Endothelial cell of umbilical vein (primary cell): ENCODE measurements around the gene BCAR3.

Source experiments
- CTCF ChIP-seq, 2 donors: IDR thresholded peaks; 1 replicate in 1 of 2; 2 replicates in 1 of 2; pipeline ENCODE4 v1.5.1; 2011; ENCODE audit warnings: low read length in 2 of 2, mild to moderate bottlenecking in 2 of 2, moderate library complexity in 2 of 2, control low read depth in 1 of 2, inconsistent platforms in 1 of 2, low read depth in 1 of 2; ENCODE audit not compliant: insufficient read depth in 1 of 2; ENCODE audit errors: extremely low read depth in 1 of 2
- EZH2 ChIP-seq: IDR thresholded peaks from 2 replicates; pipeline ENCODE4 v1.6.1; 2012; ENCODE audit warnings: borderline replicate concordance, low read depth, mild to moderate bottlenecking, moderate library complexity, low read length, inconsistent platforms; ENCODE audit not compliant: severe bottlenecking
- FOS ChIP-seq: IDR thresholded peaks from 2 replicates; pipeline ENCODE4 v1.6.1; 2011; ENCODE audit warnings: mild to moderate bottlenecking, low read length, moderate library complexity, borderline replicate concordance; ENCODE audit not compliant: insufficient read depth
- GATA2 ChIP-seq: IDR thresholded peaks from 2 replicates; pipeline ENCODE4 v1.7.0; 2011; ENCODE audit warnings: low read depth, mild to moderate bottlenecking, moderate library complexity, mixed read lengths, low read length; ENCODE audit not compliant: insufficient read length, insufficient read depth
- JUN ChIP-seq: IDR thresholded peaks from 2 replicates; pipeline ENCODE4 v1.6.1; 2011; ENCODE audit warnings: borderline replicate concordance, low read depth; ENCODE audit not compliant: insufficient read length, insufficient read depth
- MAX ChIP-seq: IDR thresholded peaks from 2 replicates; pipeline ENCODE4 v1.6.1; 2011; ENCODE audit not compliant: insufficient read depth, insufficient read length
- MYC ChIP-seq: IDR thresholded peaks from one replicate; pipeline ENCODE4 v1.6.1; 2011; ENCODE audit warnings: mild to moderate bottlenecking, low read depth, low read length
- POLR2A ChIP-seq: IDR thresholded peaks from 2 replicates; pipeline ENCODE4 v1.6.1; 2012; ENCODE audit warnings: low read depth, mild to moderate bottlenecking, control low read depth, low read length
- POLR2AphosphoS5 ChIP-seq: IDR thresholded peaks from 2 replicates; pipeline ENCODE4 v1.6.1; 2012; ENCODE audit warnings: low read depth, mild to moderate bottlenecking, control low read depth, low read length, moderate library complexity; ENCODE audit not compliant: insufficient read depth

GRCh38 chr1:93678946-93679480 is 2.6 kb downstream of the BCAR3 start:
- TF ChIP-seq CTCF (IDR thresholded peaks at IDR 0.05; ENCODE audit: extremely low read depth in 1 of 2, insufficient read depth in 1 of 2, low read depth in 1 of 2, low read length in 2 of 2) (no peak), EZH2 (no peak), POLR2A (no peak), POLR2AphosphoS5 (no peak), MAX (no peak), JUN (no peak), MYC (no peak), FOS (no peak), GATA2 (no peak)
